ACC112 (cell line): ENCODE results near the gene HOTAIR.
A peak's percentile ranks its signal among the peaks of the same experiment; 100 is the strongest.

Experiments
- H2AFZ ChIP-seq: fragments of 200-600 bp; sonication (generic); one replicate; pipeline ENCODE4 v1.6.0; 2017; ENCODE audit warnings: antibody characterized with exemption, low read length; ENCODE audit not compliant: unreplicated experiment
- H3K27ac ChIP-seq: fragments of 200-600 bp; sonication (generic); 2 replicates; pipeline ENCODE4 v1.5.1; 2014; ENCODE audit warnings: low read depth, mild to moderate bottlenecking, antibody characterized with exemption, low read length, moderate library complexity
- H3K27me3 ChIP-seq: fragments of 200-600 bp; sonication (generic); 2 replicates; pipeline ENCODE4 v1.6.1; 2014; ENCODE audit warnings: mild to moderate bottlenecking, antibody characterized with exemption, low read length, moderate library complexity, mixed read lengths; ENCODE audit not compliant: insufficient read depth
- H3K36me3 ChIP-seq: fragments of 200-600 bp; sonication (generic); 2 replicates; pipeline ENCODE4 v1.6.1; 2016; ENCODE audit warnings: mild to moderate bottlenecking, antibody characterized with exemption, low read length, moderate library complexity, mixed read lengths; ENCODE audit not compliant: insufficient read depth
- H3K4me1 ChIP-seq: fragments of 200-600 bp; sonication (generic); one replicate; pipeline ENCODE4 v1.6.1; 2016; ENCODE audit warnings: low read length, mixed read lengths; ENCODE audit not compliant: insufficient read depth, unreplicated experiment, control insufficient read depth
- H3K4me3 ChIP-seq: fragments of 200-600 bp; sonication (generic); 2 replicates; pipeline ENCODE4 v1.5.1; 2014; ENCODE audit warnings: mild to moderate bottlenecking, low read depth, low read length
- H3K79me2 ChIP-seq: fragments of 200-600 bp; sonication (generic); one replicate; pipeline ENCODE4 v1.6.0; 2016; ENCODE audit warnings: low read length; ENCODE audit not compliant: control insufficient read depth, unreplicated experiment, insufficient read depth

Gene HOTAIR

GRCh38 chr12:53952871-53953734, 21.7 kb downstream of the HOTAIR start:
- H3K4me3 ChIP-seq = no peak overlapping the region
- H3K27me3 ChIP-seq = peaks cover 100% of the 10 kb centered on the region
- no peaks in the 10 kb centered on the region for H3K79me2 ChIP-seq
- H2AFZ ChIP-seq = no peak overlapping the region
- H3K4me1 ChIP-seq = no peaks in the 10 kb centered on the region
- no peaks in the 10 kb centered on the region for H3K36me3 ChIP-seq
- H3K27ac ChIP-seq = no peak overlapping the region

DNA sequence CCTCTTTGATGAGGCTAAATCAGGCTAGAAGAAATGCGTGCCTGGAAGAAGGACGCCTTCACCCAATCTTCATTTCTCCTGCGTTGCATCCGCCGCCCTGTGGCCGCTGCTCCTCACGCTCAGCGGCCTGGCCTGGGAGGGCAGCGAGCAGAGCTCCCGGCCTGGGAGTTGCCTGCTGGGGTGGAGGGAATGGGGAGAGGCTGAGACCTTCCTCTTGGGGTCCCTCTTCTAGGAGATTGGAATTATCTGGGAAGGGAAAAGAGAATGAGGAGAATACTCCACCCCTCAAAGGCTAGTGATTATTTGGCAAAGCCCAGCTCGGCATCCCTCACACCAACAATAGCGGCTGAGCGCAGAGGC, 22.4 kb downstream of the HOTAIR start:
- Histone ChIP-seq H3K27me3 (peaks cover 100% of the 10 kb centered on the region), H3K4me1 (no peaks in the 10 kb centered on the region), H3K36me3 (no peaks in the 10 kb centered on the region), H3K27ac (no peak overlapping the region), H3K4me3 (no peak overlapping the region), H2AFZ (no peak overlapping the region), H3K79me2 (no peaks in the 10 kb centered on the region)

DNA sequence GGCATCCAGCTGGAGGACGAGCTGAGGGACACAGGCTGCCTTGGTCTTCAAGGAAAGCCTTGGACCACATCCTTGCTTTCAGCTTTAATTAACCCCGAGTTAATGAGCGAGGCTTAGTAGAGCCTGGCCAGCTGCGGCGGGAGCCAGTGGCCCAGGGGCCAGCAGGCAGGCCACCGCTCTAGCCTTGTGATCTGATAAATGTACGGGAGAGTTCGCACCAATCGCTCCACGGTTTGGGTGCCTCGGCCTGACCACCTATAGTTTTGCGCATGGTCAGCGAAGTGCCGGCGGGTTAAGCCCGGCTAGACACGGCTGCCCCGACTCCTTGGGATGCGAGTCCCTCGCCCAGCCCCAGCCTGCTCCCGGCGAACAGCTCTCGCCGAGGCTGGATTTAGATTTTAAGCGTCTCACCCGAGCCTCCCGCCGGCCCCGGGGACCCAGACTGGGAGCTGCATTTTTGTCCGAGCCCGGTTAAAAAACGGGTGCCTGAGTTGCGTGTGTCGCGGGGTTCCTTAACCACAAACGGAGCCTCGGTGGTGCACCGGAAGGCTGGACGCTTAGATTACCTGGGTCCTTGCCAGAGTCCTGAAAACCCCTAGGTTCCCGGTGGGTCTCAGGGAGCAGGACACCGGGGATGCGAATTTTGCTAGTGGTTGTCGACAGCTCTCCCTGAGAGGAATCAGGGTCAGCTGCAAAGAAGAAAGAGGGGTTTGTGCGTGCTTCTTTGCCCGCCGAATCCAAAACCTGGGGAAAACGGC, 23.0 kb downstream of the HOTAIR start:
- Histone ChIP-seq H2AFZ (no peak overlapping the region), H3K27me3 (peaks cover 100% of the 10 kb centered on the region), H3K4me3 (no peak overlapping the region), H3K36me3 (no peaks in the 10 kb centered on the region), H3K4me1 (no peaks in the 10 kb centered on the region), H3K27ac (no peak overlapping the region), H3K79me2 (no peaks in the 10 kb centered on the region)

DNA sequence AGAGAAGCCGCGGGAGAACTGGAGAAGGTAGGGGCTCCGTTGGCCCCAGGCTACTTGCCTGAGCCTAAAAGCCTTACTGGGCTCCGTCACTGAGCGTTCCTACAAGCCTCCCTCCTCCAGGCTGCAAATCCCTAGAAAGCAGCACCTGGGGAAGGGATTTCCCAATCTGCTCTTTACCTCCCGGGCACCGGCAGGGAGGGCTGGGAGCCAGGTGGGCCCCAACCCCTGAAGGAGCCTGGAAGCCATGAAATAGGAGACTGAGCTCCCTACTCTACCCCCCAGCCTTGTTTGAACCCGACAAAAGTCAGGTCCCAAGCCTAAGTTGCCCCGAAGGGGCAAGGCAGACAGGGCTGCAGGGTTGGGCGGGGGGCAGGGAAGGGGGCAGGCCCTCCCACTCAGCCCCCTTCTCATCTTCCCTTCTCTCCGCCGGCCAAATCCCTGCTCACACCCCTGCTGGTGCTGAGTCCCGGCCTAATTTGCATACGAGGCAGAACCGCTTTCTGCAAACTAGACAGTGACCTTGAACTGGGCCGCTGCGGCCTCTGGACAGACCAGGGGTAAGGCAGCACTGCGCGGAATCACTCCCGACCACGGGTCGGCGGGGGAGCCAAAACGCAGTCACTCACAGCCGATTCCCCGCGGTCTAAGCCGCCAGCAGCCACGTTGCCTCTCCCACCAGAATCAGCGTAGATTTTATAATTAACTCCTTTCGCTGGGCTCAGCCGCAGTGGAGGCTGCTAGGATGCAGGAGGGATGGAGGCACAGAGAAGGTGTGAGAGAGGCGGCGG, 23.8 kb downstream of the HOTAIR start:
- peaks cover 100% of the 10 kb centered on the region for H3K27me3 ChIP-seq
- H3K27ac ChIP-seq = no peak overlapping the region
- H3K36me3 ChIP-seq = no peaks in the 10 kb centered on the region
- no peaks in the 10 kb centered on the region for H3K4me1 ChIP-seq
- H3K4me3 ChIP-seq = no peak overlapping the region
- no peaks in the 10 kb centered on the region for H3K79me2 ChIP-seq
- H2AFZ ChIP-seq = no peak overlapping the region

DNA sequence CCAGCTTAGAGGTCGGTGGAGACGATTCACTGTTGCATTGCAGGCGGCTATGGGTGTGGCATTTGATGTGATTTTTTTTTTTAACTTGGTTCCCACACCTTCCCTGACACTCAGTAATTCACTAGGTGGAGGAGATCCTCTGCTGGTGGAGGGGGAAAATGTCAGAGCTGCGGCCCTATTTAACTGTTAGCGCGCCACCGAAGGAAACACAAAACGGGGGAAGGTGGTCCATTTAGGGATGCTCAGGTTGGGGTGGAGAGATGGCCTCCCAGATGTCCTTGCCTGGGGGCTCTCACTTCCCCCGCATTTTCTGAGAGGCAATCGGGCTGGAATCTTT, 24.3 kb downstream of the HOTAIR start:
- no peak overlapping the region for H3K27ac ChIP-seq
- no peaks in the 10 kb centered on the region for H3K4me1 ChIP-seq
- H3K27me3 ChIP-seq = peaks cover 100% of the 10 kb centered on the region
- no peak overlapping the region for H3K4me3 ChIP-seq
- no peak overlapping the region for H2AFZ ChIP-seq
- no peaks in the 10 kb centered on the region for H3K79me2 ChIP-seq
- no peaks in the 10 kb centered on the region for H3K36me3 ChIP-seq

DNA sequence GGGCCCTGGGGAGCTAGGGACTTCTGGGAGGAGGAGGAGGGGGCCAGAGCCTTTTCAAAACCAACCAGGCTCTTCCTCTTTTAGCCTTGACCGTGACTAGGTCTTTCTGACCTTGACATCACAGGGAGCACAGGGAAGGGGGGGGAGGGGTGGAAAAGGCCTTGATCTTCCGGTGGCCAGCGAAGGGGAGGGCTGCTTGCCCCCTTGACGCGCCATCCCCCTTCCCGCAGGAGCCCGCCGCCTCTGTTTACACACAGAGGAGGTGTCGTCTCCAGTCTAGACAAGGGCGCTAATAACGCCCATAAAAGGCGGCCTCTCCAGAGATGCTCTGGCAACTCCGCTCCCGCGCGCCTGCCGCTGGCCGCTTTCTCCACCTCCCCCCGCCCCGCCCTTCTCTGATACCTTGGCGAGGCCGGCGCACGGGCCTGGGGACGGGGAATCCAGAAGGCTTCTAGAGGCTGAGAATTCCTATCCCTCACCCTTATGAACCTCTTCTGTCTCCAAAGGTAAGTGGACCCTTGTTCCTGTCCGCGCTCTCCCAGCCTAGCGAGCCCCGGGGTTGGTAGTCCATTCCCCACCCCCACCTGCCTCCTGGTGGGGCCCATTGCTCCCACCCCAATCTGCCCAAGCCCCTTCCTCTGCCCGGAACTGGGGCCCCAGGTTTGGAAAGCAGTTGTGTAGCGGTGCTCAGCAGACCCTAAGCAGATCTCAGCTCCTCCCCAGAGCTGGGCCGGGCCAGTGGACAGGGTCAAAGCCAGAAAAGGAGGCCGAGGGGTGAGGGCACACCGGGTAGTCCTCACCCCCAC, 24.9 kb downstream of the HOTAIR start:
- H3K27ac ChIP-seq = no peak overlapping the region
- peaks cover 100% of the 10 kb centered on the region for H3K27me3 ChIP-seq
- no peaks in the 10 kb centered on the region for H3K4me1 ChIP-seq

DNA sequence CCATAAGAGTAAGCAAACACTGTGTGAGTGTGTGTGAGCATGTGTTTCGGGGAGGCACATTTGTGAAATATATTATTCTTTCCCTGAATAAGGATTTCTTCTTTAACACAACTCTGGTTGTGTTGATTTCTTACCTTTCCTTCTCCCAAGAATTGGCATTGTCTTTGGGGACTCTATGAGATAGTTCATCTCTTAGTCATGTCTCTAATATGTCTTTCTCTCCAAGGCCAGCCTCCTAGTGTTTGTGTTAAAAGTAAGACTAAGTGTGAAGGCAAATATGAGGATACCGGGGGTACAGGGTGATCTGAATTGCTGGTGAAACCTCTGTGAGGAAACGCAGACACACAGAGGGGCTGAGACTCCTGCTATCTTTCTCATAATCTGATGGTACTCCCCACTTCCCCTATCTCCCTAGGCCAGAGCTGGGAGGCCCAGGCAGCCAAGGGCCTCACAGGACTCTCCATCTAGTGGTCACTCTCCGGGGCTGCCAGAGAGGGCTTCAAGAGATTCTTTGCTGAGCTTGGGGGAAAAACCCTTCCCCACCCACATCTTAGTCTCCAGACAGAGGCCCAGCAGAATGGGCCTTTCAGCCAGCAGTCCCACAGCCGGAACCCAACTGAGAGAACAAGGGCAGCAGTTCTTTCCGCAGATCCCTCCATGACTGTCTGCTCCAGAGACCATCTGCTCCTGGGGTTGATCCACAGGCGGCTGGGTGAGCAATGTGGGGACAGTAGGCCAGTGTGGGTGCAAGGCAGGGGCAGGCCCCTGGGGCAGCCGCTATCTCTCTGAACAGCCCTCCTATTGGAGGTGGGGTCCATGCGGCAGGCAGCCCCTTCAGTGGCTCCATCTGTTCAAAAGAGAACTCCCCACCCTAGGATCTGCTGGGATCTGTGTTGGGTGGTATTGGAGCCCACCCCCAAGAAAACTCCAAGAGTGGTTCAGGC, 25.8 kb downstream of the HOTAIR start:
- Histone ChIP-seq H3K4me3 (no peak overlapping the region), H3K79me2 (no peaks in the 10 kb centered on the region), H3K36me3 (no peaks in the 10 kb centered on the region), H3K4me1 (no peaks in the 10 kb centered on the region), H3K27me3 (peaks cover 100% of the 10 kb centered on the region), H2AFZ (no peak overlapping the region), H3K27ac (no peak overlapping the region)

More for the DNA sequence above, 24.9 kb downstream of the HOTAIR start:
- H3K79me2 ChIP-seq = no peaks in the 10 kb centered on the region
- no peak overlapping the region for H3K4me3 ChIP-seq
- H2AFZ ChIP-seq = no peak overlapping the region
- H3K36me3 ChIP-seq = no peaks in the 10 kb centered on the region

DNA sequence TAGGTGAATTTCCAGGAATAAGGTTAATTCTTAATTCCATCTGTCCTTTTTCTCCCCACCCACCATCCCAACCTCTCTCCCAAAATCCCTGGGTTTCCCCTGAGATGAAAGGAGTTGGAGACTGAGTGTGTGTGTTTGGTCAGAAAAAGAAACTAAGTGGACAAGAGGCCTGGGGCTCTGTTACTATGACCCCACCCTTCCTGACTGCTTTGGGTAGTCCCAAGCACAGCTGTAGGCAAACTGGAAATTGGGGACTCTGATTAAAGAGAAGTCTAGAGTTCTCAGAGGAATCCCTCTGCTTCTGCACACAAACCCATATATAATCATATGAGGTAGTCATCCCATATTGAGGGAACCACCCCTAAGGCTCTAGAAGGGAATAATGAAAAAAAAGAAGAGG, 27.0 kb downstream of the HOTAIR start:
- Histone ChIP-seq H3K36me3 (no peaks in the 10 kb centered on the region), H3K79me2 (no peaks in the 10 kb centered on the region), H3K4me1 (no peaks in the 10 kb centered on the region), H3K27ac (no peak overlapping the region), H3K27me3 (peaks cover 100% of the 10 kb centered on the region), H3K4me3 (no peak overlapping the region), H2AFZ (no peak overlapping the region)

- no peaks in the 10 kb centered on the region for H3K79me2 ChIP-seq
- H2AFZ ChIP-seq = no peak overlapping the region
- H3K27ac ChIP-seq = no peak overlapping the region
- peak overlapping the region; percentile 1; the same call in 1 of the 2 replicates for H3K4me3 ChIP-seq
- peaks cover 100% of the 10 kb centered on the region for H3K27me3 ChIP-seq
- H3K36me3 ChIP-seq = no peaks in the 10 kb centered on the region
- H3K4me1 ChIP-seq = no peaks in the 10 kb centered on the region
Measured at GRCh38 chr12:53944907-53945847, 29.6 kb downstream of the HOTAIR start.
